ENCODE measurements around the gene METTL24. TPM values are rescaled to one million over a fixed set of nuclear protein-coding genes. Genes with fewer than 3 reads are reported as not detected.

Gene METTL24
- total and polyA plus RNA-seq, 10 of the 15 experiments (the other 5 are each of a cell fraction or from before 2014, with no cell fraction given): 0.20 TPM; not detected in 9

DNA sequence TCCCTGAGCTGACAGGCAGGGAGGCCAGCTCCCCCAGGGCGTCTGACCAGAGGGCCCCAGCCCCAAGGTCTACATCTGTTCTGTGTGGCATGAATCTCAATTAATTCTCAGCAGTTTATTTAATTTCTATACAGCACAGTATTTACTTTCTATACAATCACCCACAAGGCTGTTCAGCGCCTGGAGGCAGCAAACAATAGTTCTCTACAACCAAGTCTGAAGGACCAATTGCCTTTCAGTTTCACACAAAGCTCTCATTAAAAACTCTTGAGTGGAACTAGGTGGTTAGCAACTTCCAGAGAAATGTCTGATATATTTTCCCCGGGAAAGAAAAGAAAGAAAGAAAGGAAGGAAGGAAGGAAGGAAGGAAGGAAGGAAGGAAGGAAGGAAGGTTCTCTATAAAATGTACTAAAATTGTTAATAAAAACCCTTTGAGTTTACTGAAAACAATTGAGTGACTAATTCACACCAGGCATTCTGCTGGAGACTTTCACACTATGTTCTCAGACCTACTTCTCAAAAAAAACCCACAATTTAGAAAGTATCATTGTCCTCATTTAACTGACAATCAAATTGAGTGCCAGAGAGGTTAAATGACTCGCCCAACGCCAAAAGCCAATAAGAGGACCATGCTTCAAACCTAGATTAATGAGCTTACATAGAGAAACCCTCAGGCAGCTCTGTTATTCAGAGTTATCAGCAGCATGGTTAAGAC is 62.5 kb downstream of the METTL24 start:
- no peak overlapping the region for H3K4me2 ChIP-seq (ENCODE audit: control insufficient read depth, insufficient read depth)
- H2AFZ ChIP-seq (ENCODE audit: control insufficient read depth, low read depth, low read length): no peak overlapping the region
- H3K79me2 ChIP-seq (ENCODE audit: control insufficient read depth, insufficient read depth, low read length): no peaks in the 10 kb centered on the region
- FAIRE-seq (no peak), ATAC-seq (no peak; the same call in 2 of the 3 replicates), DNase-seq (ENCODE audit: low read depth, low spot score) (no peak)
- intact Hi-C loops (cut with micrococcal nuclease; ENCODE audit: unreplicated experiment): no loop called here
- no peak for TF ChIP-seq HDAC2 (IDR thresholded peaks at IDR 0.05)
- TF ChIP-seq BCL11A (IDR thresholded peaks at IDR 0.05; ENCODE audit: low read depth, low read length): no peak
- TF ChIP-seq MTA2 (IDR thresholded peaks at IDR 0.05; ENCODE audit: low read depth): peak; percentile 43; the same call in 1 of the 2 replicates
- 55% methylated on average over 5 of the region's 5 CpGs for WGBS (ENCODE audit: insufficient coverage, insufficient replicate concordance, low lambda C conversion rate, missing lambda C conversion rate)
- no peak overlapping the region for H3K9ac ChIP-seq (ENCODE audit: control insufficient read depth, insufficient read depth, low read length)
- H4K20me1 ChIP-seq (ENCODE audit: control insufficient read depth, insufficient read depth): no peaks in the 10 kb centered on the region
- in situ Hi-C loops (cut with MboI): no loop called here
- BruUV-seq (replicated peaks): no TSS peak
- H3K4me1 ChIP-seq (ENCODE audit: control insufficient read depth, insufficient read depth, low read length): no peaks in the 10 kb centered on the region
- CTCF ChIA-PET: interaction anchor here (1.5 kb wide), 1 partner anchor 23 kb away, joined by 3 read pairs; no protein-coding TSS in a partner anchor
- H3K36me3 ChIP-seq (ENCODE audit: control insufficient read depth in 2 of 2, insufficient read depth in 2 of 2, low read length in 1 of 2): no peaks in the 10 kb centered on the region
- H3K27me3 ChIP-seq (replicated peaks in 1 of 2; ENCODE audit: control insufficient read depth in 2 of 2, insufficient read depth in 2 of 2, low read length in 1 of 2): no peaks in the 10 kb centered on the region; a peak in 1 of 4 replicates
- H3K27ac ChIP-seq (ENCODE audit: control insufficient read depth, insufficient read depth): no peak overlapping the region
- H3K9me3 ChIP-seq (replicated peaks; ENCODE audit: control insufficient read depth, insufficient read depth, low read length): no peaks in the 10 kb centered on the region
- H3K4me3 ChIP-seq: no peak overlapping the region
- RAD21 ChIA-PET (ENCODE audit: unreplicated experiment): interaction anchor here (0.8 kb wide), 1 partner anchor 117 kb away, joined by 4 read pairs; no protein-coding TSS in a partner anchor
- SMC1A ChIA-PET (ENCODE audit: uncharacterized antibody, unreplicated experiment): interaction anchor here (0.7 to 1.4 kb wide), 4 partner anchors 9 to 62 kb away, joined by 3 to 6 read pairs (median 3); no protein-coding TSS in a partner anchor
- POLR2A ChIA-PET: no interaction called here

DNA sequence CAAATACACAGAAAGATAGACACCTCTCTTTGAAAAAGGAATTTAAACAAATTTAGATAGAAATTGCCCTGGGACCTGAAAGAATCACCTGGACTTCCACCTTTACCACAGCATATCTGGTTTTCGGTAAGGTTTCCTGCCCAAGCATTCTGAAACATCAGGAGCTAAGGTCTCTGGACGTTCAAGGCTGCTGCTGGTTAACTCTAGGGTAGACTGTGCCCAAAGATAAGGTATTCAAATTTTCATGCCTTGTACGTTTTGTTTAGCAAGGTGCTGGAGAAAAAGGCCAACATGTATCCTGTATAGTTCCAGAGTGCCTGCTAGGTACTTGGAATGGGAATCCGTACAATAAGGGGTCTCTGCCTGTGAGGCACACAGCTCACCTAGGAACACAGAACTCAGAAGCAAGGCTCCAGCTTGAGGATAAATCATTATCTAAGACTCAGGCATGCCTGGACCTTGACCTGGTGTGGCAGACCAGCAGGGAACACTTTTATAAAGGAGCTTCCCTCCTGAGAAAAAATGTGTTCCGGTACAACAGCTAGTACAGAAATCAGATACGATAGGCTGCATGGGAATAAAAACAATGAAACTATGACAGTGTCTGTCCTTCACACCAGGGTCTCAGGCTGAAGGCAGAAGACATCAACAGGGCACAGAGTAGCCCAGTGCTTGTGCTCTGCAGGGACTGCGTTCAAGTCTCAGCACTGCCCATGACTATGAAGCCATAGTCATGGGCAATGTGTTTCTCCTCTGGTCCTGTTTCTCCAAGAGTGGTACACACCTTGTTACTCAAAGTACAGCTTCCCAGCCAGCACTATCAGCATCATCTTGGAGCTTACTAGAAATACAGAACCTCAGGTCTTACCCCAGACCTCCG is 70.4 kb downstream of the METTL24 start:
- DNase-seq (ENCODE audit: low read depth, low spot score) (no peak), ATAC-seq (no peak), FAIRE-seq (no peak)
- 41% methylated on average over 8 of the region's 8 CpGs for WGBS (ENCODE audit: insufficient coverage, insufficient replicate concordance, low lambda C conversion rate, missing lambda C conversion rate)
- ChIA-PET SMC1A (ENCODE audit: uncharacterized antibody, unreplicated experiment) (interaction anchor here (1.1 to 1.2 kb wide), 2 partner anchors 8 to 127 kb away, joined by 3 read pairs; no protein-coding TSS in a partner anchor), CTCF (interaction anchor here (0.8 kb wide), 1 partner anchor 102 kb away, joined by 3 read pairs; no protein-coding TSS in a partner anchor), RAD21 (ENCODE audit: unreplicated experiment) (no interaction called here), POLR2A (no interaction called here)
- Histone ChIP-seq H3K4me1 (ENCODE audit: control insufficient read depth, insufficient read depth, low read length) (no peaks in the 10 kb centered on the region), H3K27ac (ENCODE audit: control insufficient read depth, insufficient read depth) (no peak overlapping the region), H3K27me3 (replicated peaks in 1 of 2; ENCODE audit: control insufficient read depth in 2 of 2, insufficient read depth in 2 of 2, low read length in 1 of 2) (peaks cover 0 to 2% of the 10 kb centered on the region in 2 experiments; a peak in 1 of 4 replicates), H3K4me3 (no peak overlapping the region), H3K9me3 (replicated peaks; ENCODE audit: control insufficient read depth, insufficient read depth, low read length) (no peaks in the 10 kb centered on the region), H3K4me2 (ENCODE audit: control insufficient read depth, insufficient read depth) (no peak overlapping the region), H4K20me1 (ENCODE audit: control insufficient read depth, insufficient read depth) (no peaks in the 10 kb centered on the region), H3K36me3 (ENCODE audit: control insufficient read depth in 2 of 2, insufficient read depth in 2 of 2, low read length in 1 of 2) (no peaks in the 10 kb centered on the region), H2AFZ (ENCODE audit: control insufficient read depth, low read depth, low read length) (no peak overlapping the region), H3K9ac (ENCODE audit: control insufficient read depth, insufficient read depth, low read length) (no peak overlapping the region), H3K79me2 (ENCODE audit: control insufficient read depth, insufficient read depth, low read length) (no peaks in the 10 kb centered on the region)
- no TSS peak for BruUV-seq (replicated peaks)
- intact Hi-C loops (cut with micrococcal nuclease; ENCODE audit: unreplicated experiment) (no loop called here), in situ Hi-C loops (cut with MboI) (no loop called here)
- TF ChIP-seq TARDBP (IDR thresholded peaks at IDR 0.05; ENCODE audit: borderline replicate concordance) (no peak), BHLHE40 (IDR thresholded peaks at IDR 0.05; ENCODE audit: borderline replicate concordance in 1 of 2, low read depth in 2 of 2, low read length in 1 of 2) (no peak), RCOR1 (conservative IDR thresholded peaks at IDR 0.05; ENCODE audit: low read depth, low read length) (no peak), ETV6 (conservative IDR thresholded peaks at IDR 0.05 in 1 of 2, IDR thresholded peaks at IDR 0.05 in 1 of 2; ENCODE audit: borderline replicate concordance in 1 of 2, low read depth in 1 of 2) (no peak), PML (IDR thresholded peaks at IDR 0.05; ENCODE audit: low read length) (no peak), SIX5 (IDR thresholded peaks at IDR 0.05; ENCODE audit: low read depth, low read length, severe bottlenecking) (no peak), POLR2AphosphoS5 (IDR thresholded peaks at IDR 0.05; ENCODE audit: low read length) (no peak), NRF1 (conservative IDR thresholded peaks at IDR 0.05; ENCODE audit: low read depth, low read length) (no peak), NR2F1 (conservative IDR thresholded peaks at IDR 0.05) (no peak), YY1 (IDR thresholded peaks at IDR 0.05; ENCODE audit: low read depth, low read length) (no peak)

Measured in GM12878 (cell line).